ENCODE measurements around the gene ASB1.

- TF ChIP-seq POLR2A (IDR thresholded peaks at IDR 0.05) = no peak
- no peak for TF ChIP-seq CTCF (IDR thresholded peaks at IDR 0.05)
Observed at GRCh38 chr2:238425505-238425978, 1.2 kb upstream of the ASB1 start.

All from esophagus squamous epithelium (tissue), 4 donors.